ENCODE measurements around the gene RXYLT1.
"Not testable (repeated sequence)": the region's sequence is repeated elsewhere in the genome, so short reads cannot be mapped to it uniquely, and the experiment has no call there.

DNA sequence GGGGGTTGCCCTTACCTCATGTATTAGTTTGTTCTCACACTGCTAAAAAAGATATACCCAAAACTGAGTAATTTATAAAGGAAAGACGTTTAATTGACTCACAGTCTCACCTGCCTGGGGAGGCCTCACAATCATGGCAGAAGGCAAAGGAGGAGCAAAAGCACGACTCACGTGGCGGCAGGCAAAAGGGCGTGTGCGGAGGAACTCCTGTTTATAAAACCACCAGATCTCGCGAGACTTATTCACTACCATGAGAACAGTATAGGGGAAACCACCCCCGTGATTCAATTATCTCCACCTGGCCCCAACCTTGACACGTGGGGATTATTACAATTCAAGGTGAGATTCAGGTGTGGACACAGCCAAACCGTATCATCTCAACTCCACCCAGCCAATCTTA, 33.2 kb upstream of the RXYLT1 start:
- TF ChIP-seq CBX8 (IDR thresholded peaks at IDR 0.05; ENCODE audit: borderline replicate concordance, low read depth, low read length); TAF1 (IDR thresholded peaks at IDR 0.05; ENCODE audit: low read depth, low read length); TBP (IDR thresholded peaks at IDR 0.05; ENCODE audit: low read depth, low read length); POLR2AphosphoS5 (IDR thresholded peaks at IDR 0.05; ENCODE audit: low read depth, low read length); EZH2 (IDR thresholded peaks at IDR 0.05; ENCODE audit: low read depth, low read length, severe bottlenecking); EGR1 (IDR thresholded peaks at IDR 0.05; ENCODE audit: borderline replicate concordance, low read depth, low read length); EP300 (IDR thresholded peaks at IDR 0.05; ENCODE audit: borderline replicate concordance in 1 of 2, low read depth in 2 of 2, low read length in 2 of 2); NRF1 (IDR thresholded peaks at IDR 0.05; ENCODE audit: low read depth, low read length); CBX5 (IDR thresholded peaks at IDR 0.05; ENCODE audit: low read depth, low read length); ZNF274 (IDR thresholded peaks at IDR 0.05; ENCODE audit: borderline replicate concordance, extremely low read depth, low read length); HDAC2 (IDR thresholded peaks at IDR 0.05; ENCODE audit: borderline replicate concordance in 1 of 2, low read depth in 2 of 2, low read length in 2 of 2); YY1 (IDR thresholded peaks at IDR 0.05; ENCODE audit: low read depth, low read length): not testable (repeated sequence)
- TF ChIP-seq, protein P1, sequence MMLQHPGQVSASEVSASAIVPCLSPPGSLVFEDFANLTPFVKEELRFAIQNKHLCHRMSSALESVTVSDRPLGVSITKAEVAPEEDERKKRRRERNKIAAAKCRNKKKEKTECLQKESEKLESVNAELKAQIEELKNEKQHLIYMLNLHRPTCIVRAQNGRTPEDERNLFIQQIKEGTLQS (IDR thresholded peaks at IDR 0.05; ENCODE audit: insufficient read depth, low read depth, low read length), result not testable (repeated sequence)
- TF ChIP-seq, protein P2, sequence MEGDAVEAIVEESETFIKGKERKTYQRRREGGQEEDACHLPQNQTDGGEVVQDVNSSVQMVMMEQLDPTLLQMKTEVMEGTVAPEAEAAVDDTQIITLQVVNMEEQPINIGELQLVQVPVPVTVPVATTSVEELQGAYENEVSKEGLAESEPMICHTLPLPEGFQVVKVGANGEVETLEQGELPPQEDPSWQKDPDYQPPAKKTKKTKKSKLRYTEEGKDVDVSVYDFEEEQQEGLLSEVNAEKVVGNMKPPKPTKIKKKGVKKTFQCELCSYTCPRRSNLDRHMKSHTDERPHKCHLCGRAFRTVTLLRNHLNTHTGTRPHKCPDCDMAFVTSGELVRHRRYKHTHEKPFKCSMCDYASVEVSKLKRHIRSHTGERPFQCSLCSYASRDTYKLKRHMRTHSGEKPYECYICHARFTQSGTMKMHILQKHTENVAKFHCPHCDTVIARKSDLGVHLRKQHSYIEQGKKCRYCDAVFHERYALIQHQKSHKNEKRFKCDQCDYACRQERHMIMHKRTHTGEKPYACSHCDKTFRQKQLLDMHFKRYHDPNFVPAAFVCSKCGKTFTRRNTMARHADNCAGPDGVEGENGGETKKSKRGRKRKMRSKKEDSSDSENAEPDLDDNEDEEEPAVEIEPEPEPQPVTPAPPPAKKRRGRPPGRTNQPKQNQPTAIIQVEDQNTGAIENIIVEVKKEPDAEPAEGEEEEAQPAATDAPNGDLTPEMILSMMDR (IDR thresholded peaks at IDR 0.05; ENCODE audit: control extremely low read depth in 1 of 3, insufficient read depth in 1 of 3, low read depth in 1 of 3, low read length in 3 of 3), result not testable (repeated sequence)
